Measurements from ENCODE around the gene PITRM1.

DNA sequence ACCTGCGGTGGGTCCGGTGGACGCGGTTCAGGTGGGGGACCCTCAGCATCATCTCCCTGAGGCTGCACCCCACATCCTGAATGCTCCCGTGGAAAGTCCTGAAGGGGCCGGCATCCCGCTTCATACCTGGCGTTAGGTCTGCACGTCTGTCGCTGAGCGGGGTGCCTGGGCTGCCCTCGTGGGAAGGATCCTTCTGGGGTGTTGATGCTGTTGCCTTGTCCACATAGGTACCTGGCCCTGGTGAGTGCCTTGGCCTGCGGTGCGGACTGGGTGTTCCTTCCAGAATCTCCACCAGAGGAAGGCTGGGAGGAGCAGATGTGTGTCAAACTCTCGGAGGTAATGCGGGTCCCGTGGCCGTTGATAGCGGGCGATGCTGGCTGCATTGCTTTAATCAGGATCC lies 67.4 kb downstream of the PITRM1 start:
- TF ChIP-seq, protein P1, sequence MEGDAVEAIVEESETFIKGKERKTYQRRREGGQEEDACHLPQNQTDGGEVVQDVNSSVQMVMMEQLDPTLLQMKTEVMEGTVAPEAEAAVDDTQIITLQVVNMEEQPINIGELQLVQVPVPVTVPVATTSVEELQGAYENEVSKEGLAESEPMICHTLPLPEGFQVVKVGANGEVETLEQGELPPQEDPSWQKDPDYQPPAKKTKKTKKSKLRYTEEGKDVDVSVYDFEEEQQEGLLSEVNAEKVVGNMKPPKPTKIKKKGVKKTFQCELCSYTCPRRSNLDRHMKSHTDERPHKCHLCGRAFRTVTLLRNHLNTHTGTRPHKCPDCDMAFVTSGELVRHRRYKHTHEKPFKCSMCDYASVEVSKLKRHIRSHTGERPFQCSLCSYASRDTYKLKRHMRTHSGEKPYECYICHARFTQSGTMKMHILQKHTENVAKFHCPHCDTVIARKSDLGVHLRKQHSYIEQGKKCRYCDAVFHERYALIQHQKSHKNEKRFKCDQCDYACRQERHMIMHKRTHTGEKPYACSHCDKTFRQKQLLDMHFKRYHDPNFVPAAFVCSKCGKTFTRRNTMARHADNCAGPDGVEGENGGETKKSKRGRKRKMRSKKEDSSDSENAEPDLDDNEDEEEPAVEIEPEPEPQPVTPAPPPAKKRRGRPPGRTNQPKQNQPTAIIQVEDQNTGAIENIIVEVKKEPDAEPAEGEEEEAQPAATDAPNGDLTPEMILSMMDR (IDR thresholded peaks at IDR 0.05; ENCODE audit: low read length) = no peak
- no peak for TF ChIP-seq EZH2 (IDR thresholded peaks at IDR 0.05; ENCODE audit: borderline replicate concordance, low read length)
